HG03139 (cell line): ENCODE results near the gene RYR2.
"Not testable (repeated sequence)": the region's sequence is repeated elsewhere in the genome, so short reads cannot be mapped to it uniquely, and the experiment has no call there.

Experiments
- ATAC-seq: cut with Tn5 transposase; IDR thresholded peaks from one replicate; pipeline ENCODE4 v1.9.1; 2021; ENCODE audit not compliant: unreplicated experiment

The RYR2 gene

GRCh38 chr1:237324226-237324625, 282.2 kb downstream of the RYR2 start:
- ATAC-seq: no peak

GRCh38 chr1:237327061-237327460, 285.1 kb downstream of the RYR2 start:
- no peak for ATAC-seq

GRCh38 chr1:237340892-237341291, 298.9 kb downstream of the RYR2 start:
- no peak for ATAC-seq

- no peak for ATAC-seq
These were observed 299.4 kb downstream of the RYR2 start for GRCh38 chr1:237341391-237341790.

GRCh38 chr1:237342730-237343129, 300.7 kb downstream of the RYR2 start:
- ATAC-seq: no peak

GRCh38 chr1:237352747-237353146, 310.8 kb downstream of the RYR2 start:
- no peak for ATAC-seq

- ATAC-seq: no peak
These were observed 311.9 kb downstream of the RYR2 start for GRCh38 chr1:237353918-237354317.

GRCh38 chr1:237355022-237355421, 313.0 kb downstream of the RYR2 start:
- no peak for ATAC-seq

GRCh38 chr1:237358555-237358954, 316.6 kb downstream of the RYR2 start:
- ATAC-seq: no peak

- no peak for ATAC-seq
These were observed 325.8 kb downstream of the RYR2 start for GRCh38 chr1:237367758-237368157.

GRCh38 chr1:237371477-237371876, 329.5 kb downstream of the RYR2 start:
- not testable (repeated sequence) for ATAC-seq

- no peak for ATAC-seq
These were observed 341.8 kb downstream of the RYR2 start for GRCh38 chr1:237383791-237384190.

GRCh38 chr1:237384213-237384612, 342.2 kb downstream of the RYR2 start:
- ATAC-seq: no peak

GRCh38 chr1:237386362-237387143, 344.6 kb downstream of the RYR2 start:
- no peak for ATAC-seq

GRCh38 chr1:237387144-237387505, 345.1 kb downstream of the RYR2 start:
- no peak for ATAC-seq

GRCh38 chr1:237390823-237391222, 348.8 kb downstream of the RYR2 start:
- ATAC-seq: no peak

GRCh38 chr1:237393632-237394031, 351.6 kb downstream of the RYR2 start:
- no peak for ATAC-seq

GRCh38 chr1:237394281-237394680, 352.3 kb downstream of the RYR2 start:
- ATAC-seq: no peak

GRCh38 chr1:237396426-237396825, 354.4 kb downstream of the RYR2 start:
- no peak for ATAC-seq

- no peak for ATAC-seq
These were observed 356.8 kb downstream of the RYR2 start for GRCh38 chr1:237398751-237399150.

- no peak for ATAC-seq
These were observed 363.9 kb downstream of the RYR2 start for GRCh38 chr1:237405912-237406311.

- ATAC-seq: no peak
These were observed 369.6 kb downstream of the RYR2 start for GRCh38 chr1:237411621-237412020.
